ENCODE results near the gene CCDC146. TPM values are rescaled to one million over a fixed set of nuclear protein-coding genes. Genes with fewer than 3 reads are reported as not detected.

CCDC146 gene
- total RNA-seq, 1 experiment from 2014 or later, result 0.72 TPM

DNA sequence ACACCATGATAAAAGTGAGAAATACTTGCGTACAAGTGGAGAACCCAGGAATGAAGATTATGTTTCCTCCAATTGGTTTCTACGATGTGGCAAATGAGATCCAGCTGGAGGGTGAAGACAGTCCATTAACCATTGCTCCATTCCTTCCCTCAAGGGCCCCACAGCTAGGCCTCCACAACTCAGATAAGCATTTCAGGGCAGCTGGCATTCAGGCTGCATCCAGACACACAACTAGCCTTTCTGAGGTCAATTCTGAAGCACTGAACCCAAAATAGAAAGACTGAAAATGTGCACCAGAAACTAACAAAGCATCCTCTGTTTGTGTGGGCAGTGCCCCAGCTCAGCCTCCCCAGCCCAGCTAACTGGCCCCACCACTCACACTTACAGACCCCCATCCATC lies 198.9 kb downstream of the CCDC146 start:
- DNase-seq, result no peak
- H3K27me3 Mint-ChIP-seq (ENCODE audit: low read depth), result no peaks in the 10 kb centered on the region; the same call in 1 of the 2 replicates
- WGBS (ENCODE audit: extremely low coverage, insufficient read length, low lambda C conversion rate), result no CpG with 5 or more reads among the region's 2 CpGs
- H3K23ac ChIP-seq (ENCODE audit: insufficient read length, low read depth, low read length), result no peak overlapping the region
- no peak overlapping the region for H3K4me3 Mint-ChIP-seq
- TF ChIP-seq CTCF (conservative IDR thresholded peaks at IDR 0.05), result no peak
- H3K23me2 ChIP-seq (ENCODE audit: insufficient read length, low read depth, low read length, poor library complexity, severe bottlenecking), result no peaks in the 10 kb centered on the region
- no peak overlapping the region for H2BK20ac ChIP-seq (ENCODE audit: low read depth, low read length, poor library complexity, severe bottlenecking)
- H2BK15ac ChIP-seq (ENCODE audit: low read depth, low read length), result no peak overlapping the region
- H3K18ac ChIP-seq (ENCODE audit: insufficient read length, low read depth, low read length), result no peak overlapping the region
- H3K9ac ChIP-seq (ENCODE audit: extremely low read depth, insufficient read length, low read length), result no peak overlapping the region
- no peaks in the 10 kb centered on the region for H3K36me3 Mint-ChIP-seq (ENCODE audit: insufficient read depth in 1 of 3, low read depth in 3 of 3)
- H4K20me1 ChIP-seq (ENCODE audit: control insufficient read depth, insufficient read depth, insufficient read length), result no peaks in the 10 kb centered on the region
- H3K79me2 ChIP-seq (ENCODE audit: insufficient read depth, low read length), result no peaks in the 10 kb centered on the region
- H3K14ac ChIP-seq (ENCODE audit: insufficient read depth, low read length), result no peak overlapping the region
- H3K56ac ChIP-seq (ENCODE audit: insufficient read length, low read depth, low read length), result no peak overlapping the region
- no peaks in the 10 kb centered on the region for H3K9me3 Mint-ChIP-seq
- no peaks in the 10 kb centered on the region for H3K9me3 ChIP-seq (ENCODE audit: control insufficient read depth, low read depth, low read length)
- H2BK120ac ChIP-seq (ENCODE audit: low read depth, low read length, poor library complexity, severe bottlenecking), result no peak overlapping the region
- no peaks in the 10 kb centered on the region for H3K4me1 ChIP-seq (ENCODE audit: insufficient read depth, low read length)
- H3K4ac ChIP-seq (ENCODE audit: low read depth, low read length), result no peak overlapping the region
- H3K27me3 ChIP-seq (ENCODE audit: insufficient read depth, low read length), result no peaks in the 10 kb centered on the region
- no peak overlapping the region for H3T11ph ChIP-seq (ENCODE audit: low read length)
- H3K27ac ChIP-seq (ENCODE audit: insufficient read length, low read depth, low read length), result no peak overlapping the region
- H3K79me1 ChIP-seq (ENCODE audit: insufficient read depth, low read depth, low read length, poor library complexity, severe bottlenecking), result no peaks in the 10 kb centered on the region
- H4K8ac ChIP-seq (replicated peaks; ENCODE audit: insufficient read length, low read depth, low read length), result no peak overlapping the region
- H2AK5ac ChIP-seq (ENCODE audit: insufficient read length, low read length), result no peak overlapping the region
- no peak overlapping the region for H4K91ac ChIP-seq (ENCODE audit: insufficient read length, low read depth, low read length)
- no peak overlapping the region for H2AFZ ChIP-seq (ENCODE audit: low read length)
- H2BK12ac ChIP-seq (ENCODE audit: insufficient read length, low read depth, low read length), result no peak overlapping the region
- H4K5ac ChIP-seq (ENCODE audit: insufficient read length, low read depth, low read length), result no peak overlapping the region
- peaks cover 0 to 2% of the 10 kb centered on the region in 2 experiments; a peak in 1 of 4 replicates for H3K4me1 Mint-ChIP-seq
- no peak overlapping the region for H3K4me2 ChIP-seq (ENCODE audit: insufficient read depth, insufficient read length, low read length)
- no peak overlapping the region for H3K27ac Mint-ChIP-seq
- H2BK5ac ChIP-seq (ENCODE audit: insufficient read length, low read length), result no peak overlapping the region

All from H9 (cell line).